ENCODE measurements around the gene UST.
"Not testable (repeated sequence)": the region's sequence is repeated elsewhere in the genome, so short reads cannot be mapped to it uniquely, and the experiment has no call there.

Gene UST

DNA sequence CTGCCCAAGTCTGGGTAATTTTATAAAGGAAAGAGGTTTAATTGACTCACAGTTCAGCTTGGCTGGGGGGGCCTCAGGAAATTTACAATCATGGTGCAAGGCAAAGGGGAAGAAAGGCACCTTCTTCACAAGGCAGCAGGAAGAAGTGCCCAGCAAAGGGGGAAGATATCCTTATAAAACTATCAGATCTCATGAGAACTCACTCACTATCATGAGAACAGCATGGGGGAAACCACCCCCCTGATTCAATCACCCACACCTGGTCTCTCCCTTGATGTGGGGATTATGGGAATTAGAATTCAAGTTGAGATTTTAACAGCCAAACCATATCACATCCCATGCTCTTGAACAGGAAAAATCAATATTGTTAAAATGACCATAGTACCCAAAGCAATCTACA lies 355.5 kb downstream of the UST start:
- no peak for DNase-seq

- not testable (repeated sequence) for DNase-seq
These were observed 357.1 kb downstream of the UST start for GRCh38 chr6:149103950-149104349.

DNA sequence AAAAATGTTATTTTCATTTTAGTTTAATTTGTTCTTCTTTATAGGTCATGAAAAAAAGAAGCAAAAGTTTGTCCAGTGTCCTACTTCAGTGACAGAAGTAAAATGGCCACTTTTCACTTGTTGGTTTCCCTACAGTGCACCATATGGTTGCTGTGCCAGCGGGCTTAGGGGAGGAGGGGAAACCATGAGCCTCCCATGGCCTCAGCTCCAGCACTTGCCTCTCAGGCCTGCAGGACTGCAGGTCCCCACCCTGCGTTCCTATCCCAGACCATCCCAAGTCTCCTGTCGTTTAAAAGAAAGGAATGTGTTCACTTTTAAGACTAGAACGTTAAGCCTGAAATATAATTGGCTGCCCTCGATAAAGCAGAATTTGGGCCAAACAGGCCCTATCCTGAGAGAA lies 360.7 kb downstream of the UST start:
- DNase-seq: no peak

GRCh38 chr6:149108038-149108748 lies 361.4 kb downstream of the UST start:
- no peak for DNase-seq

DNA sequence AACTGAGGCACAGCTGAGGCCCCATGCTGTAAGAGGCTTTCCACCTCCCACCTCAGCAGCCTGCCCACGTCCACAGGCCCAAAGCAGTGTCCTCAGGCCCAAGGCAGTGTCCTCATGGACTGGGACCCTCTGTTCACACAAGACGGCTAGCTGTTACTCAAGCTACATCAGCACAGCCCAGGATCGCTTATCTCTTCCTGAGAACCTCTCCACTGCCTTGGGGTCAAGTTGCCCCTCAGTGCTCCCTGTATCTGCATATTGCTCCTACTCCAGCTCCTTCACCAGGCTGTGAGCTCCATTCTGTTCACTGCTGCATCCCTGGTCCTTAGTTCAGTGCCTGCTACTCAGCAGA lies 361.9 kb downstream of the UST start:
- DNase-seq: no peak

DNA sequence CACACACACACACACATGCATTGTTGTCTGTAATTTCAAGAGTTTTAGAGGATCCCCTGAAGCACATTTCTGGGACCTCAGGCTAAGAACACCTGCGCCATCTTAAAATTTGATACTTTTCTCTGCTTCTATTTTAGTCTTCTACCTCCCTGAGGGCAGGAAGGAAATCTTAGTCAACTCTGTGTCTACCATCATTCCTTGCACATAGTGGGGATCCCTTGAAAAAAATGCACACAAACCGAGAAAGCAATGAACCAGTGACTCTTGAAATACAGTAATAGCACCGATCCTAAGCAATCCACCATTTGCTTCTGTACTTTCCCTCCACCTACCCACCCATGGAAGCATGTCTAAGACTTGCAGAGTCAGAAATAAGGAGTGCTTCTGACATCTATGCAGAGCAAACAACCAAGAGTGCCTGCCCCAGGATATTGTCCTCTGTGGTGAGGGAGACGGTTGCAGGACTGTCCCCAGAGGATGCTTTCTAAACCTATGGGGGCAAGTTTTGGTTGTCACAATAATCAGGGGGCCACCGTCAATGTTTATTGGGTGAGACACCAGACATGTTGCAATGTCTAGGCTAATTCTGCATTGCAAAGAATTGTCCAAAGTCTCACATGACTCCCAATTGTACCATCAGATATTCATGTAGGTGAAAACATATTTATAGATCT lies 362.7 kb downstream of the UST start:
- DNase-seq: no peak

DNA sequence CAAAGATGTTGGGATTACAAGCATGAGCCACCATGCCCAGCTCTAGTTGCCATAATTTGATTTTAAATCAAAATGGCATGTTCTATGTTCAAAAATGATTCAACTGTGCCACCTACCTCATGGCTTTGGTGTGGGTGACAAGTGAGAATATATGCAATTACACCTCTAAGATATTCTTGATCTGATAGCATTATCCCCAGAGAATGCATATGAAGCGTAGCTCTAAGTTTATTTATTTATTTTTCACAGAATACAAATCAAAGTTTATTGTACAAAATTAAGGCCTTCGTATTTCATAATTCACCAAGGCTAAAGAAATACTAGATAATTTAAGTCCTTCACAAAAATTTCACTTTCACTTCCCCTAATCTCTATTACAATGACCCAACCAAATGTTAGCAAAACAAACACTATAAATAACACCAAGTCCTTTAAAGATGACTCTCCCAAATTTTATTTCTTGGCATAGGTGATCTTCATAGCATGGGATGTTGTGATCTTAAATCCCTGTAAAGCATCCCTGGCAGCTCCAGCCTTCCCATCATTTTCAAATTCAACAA lies 364.8 kb downstream of the UST start:
- DNase-seq: no peak

DNA sequence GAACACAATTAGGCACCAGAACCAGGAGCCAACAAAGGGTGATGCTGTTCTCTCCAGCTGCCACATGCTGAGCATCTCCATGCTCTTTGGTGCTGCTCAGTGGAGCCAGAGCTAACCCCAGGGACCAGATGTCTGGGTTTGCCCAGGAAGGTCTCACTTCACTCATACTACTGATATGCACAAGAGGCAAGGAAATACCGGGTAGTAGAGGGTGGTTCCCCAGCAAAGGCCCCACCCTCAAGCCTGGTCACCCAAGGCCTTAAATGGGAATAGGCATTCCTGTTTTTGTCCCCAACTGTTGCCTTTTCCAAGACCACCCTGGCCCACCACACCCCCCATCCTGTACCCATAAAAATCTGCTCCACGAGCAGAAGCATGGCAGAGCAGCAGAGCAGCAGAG lies 366.1 kb downstream of the UST start:
- DNase-seq: no peak

- DNase-seq: no peak
These were observed 367.3 kb downstream of the UST start for GRCh38 chr6:149114167-149114566.

DNA sequence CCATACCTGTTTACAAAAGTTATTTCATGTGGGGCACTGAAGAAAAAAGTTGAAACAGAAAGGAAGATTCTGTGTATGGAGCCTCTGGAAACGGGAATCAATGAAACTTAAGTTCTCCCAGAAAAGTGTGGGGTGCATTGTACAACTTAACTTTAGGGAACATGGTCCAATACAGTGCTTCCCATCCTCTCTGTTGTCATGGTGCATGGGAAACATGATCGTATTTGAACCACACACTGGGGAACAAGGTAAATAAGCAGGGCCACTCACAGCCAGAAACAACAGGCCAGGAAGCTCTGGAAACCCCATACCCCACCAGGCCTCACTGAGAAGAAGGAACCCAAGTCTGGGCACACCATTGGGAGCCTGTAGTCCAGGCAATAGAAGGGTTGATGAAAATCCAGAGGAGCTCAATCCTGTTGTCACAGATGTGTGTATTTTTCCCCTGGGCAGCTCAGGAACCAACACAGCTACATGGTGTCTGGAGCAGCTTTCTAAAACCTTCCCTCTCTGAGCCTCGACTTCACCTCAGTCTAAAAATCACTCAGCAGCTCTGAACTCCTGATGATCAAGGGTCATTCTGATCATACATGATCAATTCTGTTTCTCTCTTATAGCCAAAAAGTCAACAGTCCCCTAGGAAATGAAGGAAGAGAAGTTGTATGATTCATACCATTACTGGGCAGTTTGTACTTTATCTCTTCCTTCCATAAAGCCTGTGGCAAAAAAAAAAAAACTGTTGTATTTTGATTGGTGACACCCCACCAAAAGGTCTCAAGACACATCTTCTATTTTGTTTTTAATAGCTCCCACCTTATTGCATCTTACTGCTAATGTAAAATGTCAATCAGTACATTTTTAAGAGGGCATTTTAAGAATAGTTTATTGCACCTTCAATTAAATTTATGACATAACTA lies 372.2 kb downstream of the UST start:
- no peak for DNase-seq

- no peak for DNase-seq
These were observed 376.3 kb downstream of the UST start for GRCh38 chr6:149122850-149123821.

- no peak for DNase-seq
These were observed 378.5 kb downstream of the UST start for GRCh38 chr6:149125309-149125708.

Measured in NCI-H774 (cell line).